Keratinocyte (primary cell): ENCODE data around the gene TAPBP.

Experiments used
- EZH2 ChIP-seq: IDR thresholded peaks from one replicate; pipeline ENCODE4 v1.6.1; 2012; ENCODE audit warnings: inconsistent platforms, mild to moderate bottlenecking, low read length, moderate library complexity
- TF ChIP-seq, protein P1 (sequence below), 3 experiments: IDR thresholded peaks in 1 of 3; conservative IDR thresholded peaks in 1 of 3; optimal IDR thresholded peaks in 1 of 3; 2 replicates in 2 of 3; 3 replicates in 1 of 3; pipeline versions ENCODE3 to v1.5.1; 2011; ENCODE audit warnings: low read length in 3 of 3, mild to moderate bottlenecking in 3 of 3, moderate library complexity in 2 of 3, control low read depth in 1 of 3, inconsistent platforms in 1 of 3; ENCODE audit not compliant: insufficient read depth in 2 of 3; ENCODE audit errors: extremely low read depth in 1 of 3

- TF ChIP-seq EZH2: no peak
- TF ChIP-seq, protein P1, sequence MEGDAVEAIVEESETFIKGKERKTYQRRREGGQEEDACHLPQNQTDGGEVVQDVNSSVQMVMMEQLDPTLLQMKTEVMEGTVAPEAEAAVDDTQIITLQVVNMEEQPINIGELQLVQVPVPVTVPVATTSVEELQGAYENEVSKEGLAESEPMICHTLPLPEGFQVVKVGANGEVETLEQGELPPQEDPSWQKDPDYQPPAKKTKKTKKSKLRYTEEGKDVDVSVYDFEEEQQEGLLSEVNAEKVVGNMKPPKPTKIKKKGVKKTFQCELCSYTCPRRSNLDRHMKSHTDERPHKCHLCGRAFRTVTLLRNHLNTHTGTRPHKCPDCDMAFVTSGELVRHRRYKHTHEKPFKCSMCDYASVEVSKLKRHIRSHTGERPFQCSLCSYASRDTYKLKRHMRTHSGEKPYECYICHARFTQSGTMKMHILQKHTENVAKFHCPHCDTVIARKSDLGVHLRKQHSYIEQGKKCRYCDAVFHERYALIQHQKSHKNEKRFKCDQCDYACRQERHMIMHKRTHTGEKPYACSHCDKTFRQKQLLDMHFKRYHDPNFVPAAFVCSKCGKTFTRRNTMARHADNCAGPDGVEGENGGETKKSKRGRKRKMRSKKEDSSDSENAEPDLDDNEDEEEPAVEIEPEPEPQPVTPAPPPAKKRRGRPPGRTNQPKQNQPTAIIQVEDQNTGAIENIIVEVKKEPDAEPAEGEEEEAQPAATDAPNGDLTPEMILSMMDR (optimal IDR thresholded peaks at IDR 0.05 in 1 of 3, IDR thresholded peaks at IDR 0.05 in 1 of 3, conservative IDR thresholded peaks at IDR 0.05 in 1 of 3; ENCODE audit: extremely low read depth in 1 of 3, insufficient read depth in 2 of 3, low read length in 3 of 3): no peak
These were observed 651 bp upstream of the TAPBP start for GRCh38 chr6:33314515-33314942.
